HG02571 (cell line): ENCODE data around the gene CNTNAP2.

Experiments used
- ATAC-seq: cut with Tn5 transposase; IDR thresholded peaks from one replicate; pipeline ENCODE4 v1.9.1; 2021; ENCODE audit warnings: mild to moderate bottlenecking, moderate library complexity; ENCODE audit not compliant: unreplicated experiment

CNTNAP2 gene

DNA sequence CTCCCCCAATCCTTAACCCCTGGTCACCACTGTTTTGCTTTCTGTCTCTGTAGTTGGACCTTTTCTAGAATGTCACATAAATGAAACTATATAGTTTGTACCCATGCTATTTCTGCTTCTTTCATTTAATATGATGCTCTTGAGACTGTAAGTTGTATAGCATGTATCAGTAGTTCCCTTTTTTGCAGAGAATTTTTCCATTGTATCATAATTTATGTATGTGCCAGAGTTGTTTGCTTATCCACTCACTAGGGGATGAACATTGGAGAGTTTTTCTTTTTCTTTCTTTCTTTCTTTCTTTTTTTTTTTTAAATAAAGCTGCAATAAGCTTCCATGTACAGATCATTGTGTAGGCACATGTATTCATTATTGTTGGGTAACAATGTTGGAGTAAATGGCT is 544.8 kb downstream of the CNTNAP2 start:
- no peak for ATAC-seq

DNA sequence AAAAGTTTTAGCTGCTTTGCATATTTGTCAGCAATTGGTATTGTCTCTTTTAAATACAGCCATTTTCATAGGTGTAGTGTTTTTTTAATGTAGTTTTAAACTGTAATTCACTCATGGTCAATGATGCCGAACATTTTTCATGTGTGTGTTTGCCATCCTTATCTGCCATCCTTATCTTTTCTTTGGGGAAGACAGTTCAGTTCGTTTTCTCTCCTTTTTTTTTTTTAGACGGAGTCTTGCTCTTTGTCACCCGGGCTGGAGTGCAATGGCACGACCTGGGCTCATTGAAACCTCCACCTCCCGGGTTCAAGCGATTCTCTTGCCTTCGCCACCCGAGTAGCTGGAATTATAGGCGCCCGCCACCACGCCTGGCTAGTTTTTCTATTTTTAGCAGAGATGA is 545.3 kb downstream of the CNTNAP2 start:
- ATAC-seq: no peak

DNA sequence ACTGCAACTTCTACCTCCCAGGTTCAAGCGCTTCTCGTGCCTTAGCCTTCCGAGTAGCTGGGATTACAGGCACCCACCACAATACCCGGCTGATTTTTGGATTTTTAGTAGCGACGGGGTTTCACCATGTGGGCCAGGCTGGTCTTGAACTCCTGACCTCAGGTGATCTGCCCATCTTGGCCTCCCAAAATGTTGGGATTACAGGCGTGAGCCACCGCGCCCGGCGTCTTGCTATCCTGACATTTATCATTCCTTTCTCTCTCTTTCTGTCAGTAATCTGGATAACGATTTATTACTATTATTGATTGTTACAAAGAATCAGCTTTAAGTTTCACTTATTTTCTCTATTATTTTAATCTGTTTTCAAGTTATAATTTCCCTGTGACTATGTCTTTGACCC is 548.4 kb downstream of the CNTNAP2 start:
- ATAC-seq: no peak

DNA sequence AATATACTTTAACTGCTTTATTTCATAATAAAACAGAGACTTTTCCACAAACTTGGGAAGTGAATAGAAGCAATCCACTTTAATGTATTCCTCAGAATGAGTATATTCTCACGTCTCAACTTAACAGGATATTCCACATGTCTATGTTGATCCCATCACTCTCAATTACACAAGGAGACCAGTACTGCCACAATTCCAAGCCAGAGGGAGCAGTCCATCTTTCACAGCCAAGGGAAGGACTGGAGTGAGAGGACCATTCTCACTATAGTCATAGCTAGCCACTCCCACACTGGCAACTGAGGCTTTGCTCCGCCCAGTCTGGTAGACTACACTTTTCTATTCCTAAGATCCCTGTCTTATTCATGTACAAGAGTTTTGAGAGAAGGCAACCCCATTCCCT is 553.9 kb downstream of the CNTNAP2 start:
- no peak for ATAC-seq

DNA sequence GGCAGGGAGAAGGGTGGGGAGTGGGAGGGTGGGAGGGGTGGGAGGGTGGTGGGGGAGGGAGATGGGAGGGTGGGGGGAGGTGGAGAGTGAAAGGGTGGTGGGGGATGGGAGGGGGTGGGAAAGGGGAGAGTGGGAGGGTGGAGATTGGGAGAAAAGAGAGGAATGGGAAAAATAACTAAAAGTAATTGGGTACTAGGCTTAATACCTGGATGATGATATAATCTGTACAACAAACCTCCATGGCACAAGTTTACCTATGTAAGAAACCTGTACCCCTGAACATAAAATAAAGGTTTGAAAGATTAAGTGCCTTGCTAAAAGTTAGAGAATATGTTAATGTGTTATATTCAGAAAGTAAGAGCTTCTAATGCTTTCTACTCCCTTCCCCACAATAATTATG is 564.9 kb downstream of the CNTNAP2 start:
- no peak for ATAC-seq

DNA sequence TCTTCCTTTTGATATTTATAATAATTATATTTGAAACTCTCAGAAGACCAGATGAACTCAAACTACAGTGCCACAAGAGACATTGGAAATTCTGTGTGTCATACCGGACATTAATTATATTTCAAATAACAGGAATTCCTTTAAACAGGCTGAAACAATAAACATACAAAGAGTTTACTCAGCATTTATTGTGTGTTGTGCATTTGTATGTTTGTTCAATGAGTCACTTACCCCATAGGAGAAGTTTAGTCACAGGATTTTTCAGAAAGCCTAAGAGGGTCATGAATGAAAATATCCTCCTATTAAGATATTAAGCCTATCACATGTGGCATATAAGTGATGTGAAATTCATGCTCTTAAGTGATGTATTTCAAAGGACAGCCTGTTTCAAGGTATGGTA is 566.8 kb downstream of the CNTNAP2 start:
- ATAC-seq: no peak

DNA sequence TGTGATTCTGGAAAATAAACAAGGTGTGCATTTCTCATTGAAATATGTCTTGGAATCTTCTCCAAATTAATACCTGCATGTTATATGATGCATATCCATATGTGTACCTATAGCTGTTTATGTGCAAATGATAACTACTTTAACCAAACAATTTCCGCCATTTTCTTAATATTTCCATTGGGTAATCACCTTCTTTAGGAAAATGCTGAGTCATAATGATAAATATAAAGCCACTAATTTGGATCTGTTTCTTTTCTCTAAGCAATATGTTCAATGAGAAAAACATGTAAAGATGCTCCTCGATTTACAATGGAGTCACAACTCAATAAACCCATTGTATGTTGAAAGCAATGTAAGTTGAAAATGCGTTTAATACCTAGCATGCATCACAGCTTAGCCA is 574.4 kb downstream of the CNTNAP2 start:
- no peak for ATAC-seq

DNA sequence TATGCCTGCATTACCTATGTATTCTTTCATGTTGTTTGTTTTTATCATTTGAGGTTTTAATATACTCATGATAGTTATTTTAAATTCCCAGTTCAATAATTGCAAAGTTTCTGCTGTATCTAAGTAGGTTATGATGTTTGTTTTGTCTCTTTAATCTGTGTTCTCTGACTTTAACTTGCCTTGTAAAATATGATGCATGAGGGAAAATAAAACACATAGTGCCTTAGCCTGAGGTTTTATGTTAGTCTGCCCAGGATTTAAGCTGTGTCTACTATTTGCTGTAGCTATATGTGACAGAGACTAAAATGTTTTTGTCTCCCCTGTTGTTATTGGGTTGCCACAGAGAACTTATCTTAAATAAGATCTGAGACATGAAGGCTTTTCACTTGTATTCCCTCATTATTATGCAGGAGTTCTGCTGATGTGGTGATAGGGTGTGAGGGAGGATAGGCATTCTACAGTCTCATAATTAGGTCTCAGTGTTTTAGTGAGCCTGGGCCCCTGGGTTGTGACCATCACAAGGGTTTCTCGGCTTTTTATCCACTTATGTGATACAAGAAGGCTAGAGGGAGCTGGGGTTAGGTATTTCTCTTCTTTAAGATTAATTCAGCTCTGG is 582.5 kb downstream of the CNTNAP2 start:
- ATAC-seq: no peak

DNA sequence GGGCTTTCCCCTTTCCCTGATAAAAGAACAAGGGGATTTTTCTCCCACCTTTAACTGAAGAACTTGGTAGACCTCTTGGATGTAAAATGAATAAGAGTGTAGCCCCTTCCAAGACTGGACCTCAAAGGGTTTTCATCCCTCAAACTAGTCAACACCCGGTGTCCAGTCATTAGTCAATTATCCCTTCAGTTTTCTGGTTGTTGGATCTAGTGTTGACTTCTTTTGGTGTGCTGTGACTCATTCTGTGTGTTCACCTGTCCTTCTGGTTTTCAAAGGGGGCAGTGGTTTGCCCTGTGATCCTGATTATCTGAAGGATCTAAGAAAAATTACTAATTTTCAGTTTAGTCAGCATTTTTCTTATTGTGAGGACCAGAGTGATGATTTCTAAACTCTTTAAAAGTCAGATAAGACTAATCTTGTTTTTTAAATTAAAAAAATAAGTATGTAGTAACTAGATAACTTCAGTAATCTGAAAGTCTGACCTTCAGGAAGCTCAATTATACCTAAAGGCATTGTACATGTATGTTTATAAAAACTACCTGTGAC is 583.5 kb downstream of the CNTNAP2 start:
- no peak for ATAC-seq

DNA sequence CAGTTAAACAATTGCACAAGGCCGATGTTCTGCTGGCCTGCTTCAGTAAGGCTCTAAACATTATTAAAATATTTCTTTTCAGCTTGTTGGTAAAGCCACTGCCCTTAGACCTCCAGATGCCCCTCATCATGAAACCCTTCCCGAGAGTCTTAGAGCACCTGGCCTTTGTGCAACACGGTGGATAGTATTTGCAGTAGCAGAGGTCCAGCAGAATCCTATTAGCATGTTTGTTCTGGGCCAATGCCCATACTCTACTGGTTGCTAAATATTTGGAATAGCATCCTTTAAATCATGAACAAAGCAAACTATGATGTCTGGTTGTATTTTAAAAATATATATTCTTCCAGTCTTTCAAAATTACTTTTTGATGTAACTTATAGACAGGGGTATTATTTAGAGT is 584.6 kb downstream of the CNTNAP2 start:
- ATAC-seq: no peak

DNA sequence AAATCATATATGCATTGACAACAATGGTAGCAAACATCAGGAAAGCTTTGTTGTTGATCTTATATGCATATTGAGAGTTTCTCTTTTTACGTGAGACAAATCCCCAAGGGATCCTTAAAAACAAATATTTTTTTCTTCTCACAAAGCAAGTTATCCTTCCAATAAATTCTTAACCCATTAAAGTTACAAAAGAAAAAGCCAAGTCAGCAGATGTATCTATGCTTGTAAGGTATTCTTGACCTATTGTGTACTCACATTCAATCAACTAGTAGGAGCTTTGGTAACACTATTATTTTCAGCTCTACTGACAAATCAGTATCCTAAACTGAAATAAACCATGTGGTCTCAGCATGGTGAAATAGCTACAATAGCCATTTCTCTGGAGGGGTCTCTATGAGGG is 586.3 kb downstream of the CNTNAP2 start:
- no peak for ATAC-seq

DNA sequence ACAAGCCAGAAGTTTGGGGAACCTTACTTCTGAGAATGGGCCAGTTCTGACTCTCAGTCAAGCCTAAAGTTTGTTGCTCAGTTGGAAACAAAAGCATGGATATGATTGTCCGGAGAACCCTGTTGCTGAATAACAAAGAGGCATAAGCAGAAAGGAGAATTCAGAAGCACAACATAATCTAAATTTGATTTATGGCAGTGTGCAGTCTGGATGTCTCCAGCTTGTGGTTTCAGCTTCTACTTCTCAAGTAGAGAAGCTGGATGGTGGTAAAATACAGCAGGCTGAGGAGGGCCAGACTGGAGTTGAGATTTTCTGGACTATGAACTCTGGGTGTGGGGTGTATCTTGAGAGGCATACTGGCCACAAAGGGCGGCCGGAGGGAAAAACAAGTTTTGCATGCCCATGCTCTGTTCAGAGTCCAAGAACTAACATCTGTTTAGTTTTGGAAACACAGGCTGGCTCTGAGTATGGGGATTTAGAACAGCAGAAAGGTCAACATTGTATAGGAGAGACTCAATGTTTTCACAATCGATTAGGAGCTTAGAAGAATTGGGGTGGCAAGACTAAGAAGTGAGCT is 592.9 kb downstream of the CNTNAP2 start:
- no peak for ATAC-seq

DNA sequence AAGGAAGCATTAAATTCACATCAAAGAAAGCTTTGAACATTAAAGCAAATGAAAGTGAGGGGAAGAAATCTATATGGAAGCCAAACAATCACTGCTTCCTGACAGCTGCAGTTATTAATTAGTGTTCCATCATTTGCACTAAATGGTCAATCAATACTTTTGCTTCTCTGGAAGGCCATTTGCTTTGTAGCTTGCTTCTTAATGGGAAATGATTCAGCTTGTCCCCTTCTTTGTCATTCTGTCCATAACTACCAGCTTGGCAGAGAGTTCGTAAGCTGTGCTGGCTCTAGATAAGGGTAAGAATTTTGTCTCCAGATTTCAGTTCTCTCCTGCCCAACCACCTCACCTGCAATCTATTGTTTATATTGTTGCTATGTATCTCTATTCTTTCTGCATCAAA is 596.6 kb downstream of the CNTNAP2 start:
- no peak for ATAC-seq

DNA sequence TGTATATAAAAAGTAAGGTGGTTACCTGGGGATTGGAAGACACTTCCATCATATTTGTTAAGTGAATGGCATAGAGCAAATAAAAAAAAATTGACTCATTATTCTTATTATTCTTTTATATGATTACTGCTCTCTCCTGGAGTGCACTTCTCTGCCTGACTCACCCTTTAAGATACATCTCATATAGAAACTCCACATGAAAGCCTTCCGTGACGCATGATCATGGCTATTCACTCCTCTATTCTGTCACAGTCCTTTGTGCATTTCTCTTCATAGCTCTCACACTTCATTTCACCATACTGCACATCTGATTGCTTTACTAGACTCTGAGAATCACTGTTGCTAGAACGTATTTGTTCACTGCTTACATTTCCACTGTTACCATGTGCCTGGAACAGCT is 597.3 kb downstream of the CNTNAP2 start:
- no peak for ATAC-seq

DNA sequence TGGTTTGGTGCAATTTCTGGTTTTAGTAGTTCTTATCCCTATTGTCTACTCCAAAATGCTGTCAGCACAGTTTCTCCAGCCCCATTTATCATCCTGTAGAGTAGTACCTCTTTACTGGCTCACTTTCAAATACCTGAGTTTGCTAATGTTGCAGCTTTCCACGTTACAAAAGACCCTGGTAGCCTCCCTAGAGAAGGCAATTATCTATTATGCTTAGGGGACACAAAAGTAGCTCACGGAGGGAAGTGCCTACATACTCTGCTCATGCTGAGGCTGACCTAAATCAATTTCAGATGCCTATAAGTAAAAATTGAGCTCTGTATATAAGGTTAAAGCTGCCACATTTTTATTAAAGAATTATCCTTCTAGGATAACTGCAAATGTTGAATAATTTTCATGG is 603.6 kb downstream of the CNTNAP2 start:
- ATAC-seq: no peak

DNA sequence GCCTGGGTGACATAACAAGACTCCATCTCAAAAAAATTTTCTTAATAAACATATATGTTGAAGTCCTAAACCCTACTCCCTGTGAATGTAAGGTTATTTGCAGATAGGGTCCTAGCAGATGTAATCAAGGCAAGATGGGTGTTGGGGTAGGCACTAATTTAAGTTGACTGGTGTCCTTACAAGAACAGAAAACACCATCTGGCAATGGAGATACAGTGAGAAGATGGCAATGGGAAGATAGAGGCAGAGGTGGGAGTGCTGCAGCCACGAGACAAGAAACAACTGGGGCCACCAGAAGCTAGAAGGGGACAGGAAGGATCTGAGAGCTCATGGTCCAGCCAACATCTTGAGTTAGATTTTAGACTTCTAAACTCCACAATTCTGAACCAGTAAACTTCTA is 606.4 kb downstream of the CNTNAP2 start:
- no peak for ATAC-seq

DNA sequence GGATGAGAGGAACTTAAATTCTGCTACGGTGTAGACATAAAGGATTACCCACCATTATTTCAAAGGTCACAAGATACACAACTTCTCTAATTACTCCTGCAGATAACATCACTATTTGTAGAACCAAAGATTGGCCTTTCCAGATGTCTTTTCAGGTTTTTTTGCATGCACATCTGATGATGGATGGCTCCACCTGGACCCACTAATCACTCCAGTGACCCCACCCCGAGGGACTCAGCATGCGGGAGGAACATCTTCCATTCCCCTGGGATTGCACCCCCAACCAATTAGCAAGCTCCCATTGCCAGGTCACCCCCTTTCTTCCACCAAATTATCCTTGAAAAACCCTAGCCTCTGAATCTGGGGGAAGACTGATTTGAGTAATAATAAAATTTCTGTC is 608.9 kb downstream of the CNTNAP2 start:
- no peak for ATAC-seq

DNA sequence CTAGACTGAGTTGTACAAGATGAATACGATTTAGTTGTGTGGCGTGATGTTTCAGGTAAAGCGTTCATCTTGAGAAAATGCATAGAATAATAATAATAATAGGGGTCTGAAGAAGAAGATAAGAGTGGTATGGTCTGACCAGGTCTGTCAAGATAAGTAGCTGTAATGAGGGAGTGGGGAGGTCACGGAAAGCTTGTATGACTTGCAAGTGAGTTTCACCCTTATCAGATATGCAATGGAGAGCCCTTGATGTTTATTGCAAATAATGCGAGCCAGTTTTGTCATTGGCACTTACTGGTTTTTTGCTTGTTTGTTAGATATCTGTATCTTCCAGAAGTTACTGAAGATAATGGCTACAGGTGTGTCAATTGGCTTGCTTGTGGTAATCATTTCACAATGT is 611.5 kb downstream of the CNTNAP2 start:
- ATAC-seq: no peak

DNA sequence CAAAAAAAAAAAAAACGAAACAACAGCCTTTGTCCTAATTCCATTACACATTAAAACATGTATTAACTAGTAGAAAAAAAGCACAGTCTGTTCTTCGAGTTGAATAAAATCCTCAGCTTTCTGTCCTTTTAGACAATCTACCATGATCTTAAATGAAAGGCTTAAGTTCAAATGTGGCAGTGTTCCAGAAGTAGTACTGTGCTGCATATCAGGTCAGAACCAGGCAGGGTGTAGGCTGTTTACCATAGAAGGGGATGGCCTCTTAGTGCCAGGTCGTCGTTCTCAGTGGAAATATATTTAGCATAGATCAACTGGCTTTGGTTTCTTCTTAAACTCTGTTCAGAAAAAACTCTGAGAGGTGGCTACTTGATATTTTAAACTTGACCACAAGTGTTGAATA is 612.0 kb downstream of the CNTNAP2 start:
- ATAC-seq: no peak

DNA sequence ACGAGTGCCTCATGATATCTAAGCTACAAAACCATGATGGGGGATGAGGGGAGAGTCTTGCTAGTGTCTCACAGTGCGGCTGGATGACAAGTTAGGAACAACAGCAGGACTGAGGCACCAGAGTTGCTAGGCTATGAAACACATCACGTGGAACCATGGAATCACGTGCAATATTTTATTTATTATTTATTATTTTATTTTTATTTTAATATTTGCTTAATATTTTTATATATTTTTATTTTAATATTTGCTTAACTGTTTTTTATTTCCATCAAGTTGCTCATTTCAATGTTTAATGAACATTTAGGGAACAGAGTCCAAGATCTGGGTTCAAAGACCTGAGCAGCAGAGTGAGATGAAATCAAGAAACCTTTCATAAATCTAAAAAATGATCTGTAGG is 614.6 kb downstream of the CNTNAP2 start:
- no peak for ATAC-seq

DNA sequence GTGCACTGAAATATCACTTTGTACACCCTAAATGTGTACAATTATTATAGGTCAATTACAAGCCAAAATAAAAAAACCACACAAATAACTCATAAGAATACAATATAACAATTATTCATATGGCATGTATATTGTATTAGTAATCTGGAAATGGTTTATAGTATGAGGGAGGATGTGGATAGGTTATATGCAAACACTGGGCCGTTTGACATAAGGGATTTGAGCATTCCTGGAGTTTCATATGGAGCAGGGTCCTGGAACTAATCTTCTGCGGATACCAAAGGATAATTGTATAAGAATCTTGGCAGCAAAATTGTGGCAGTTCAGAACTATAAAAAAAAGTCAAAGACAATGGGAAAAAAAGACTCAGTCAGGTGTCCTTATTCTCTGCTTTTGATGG is 619.4 kb downstream of the CNTNAP2 start:
- ATAC-seq: no peak

DNA sequence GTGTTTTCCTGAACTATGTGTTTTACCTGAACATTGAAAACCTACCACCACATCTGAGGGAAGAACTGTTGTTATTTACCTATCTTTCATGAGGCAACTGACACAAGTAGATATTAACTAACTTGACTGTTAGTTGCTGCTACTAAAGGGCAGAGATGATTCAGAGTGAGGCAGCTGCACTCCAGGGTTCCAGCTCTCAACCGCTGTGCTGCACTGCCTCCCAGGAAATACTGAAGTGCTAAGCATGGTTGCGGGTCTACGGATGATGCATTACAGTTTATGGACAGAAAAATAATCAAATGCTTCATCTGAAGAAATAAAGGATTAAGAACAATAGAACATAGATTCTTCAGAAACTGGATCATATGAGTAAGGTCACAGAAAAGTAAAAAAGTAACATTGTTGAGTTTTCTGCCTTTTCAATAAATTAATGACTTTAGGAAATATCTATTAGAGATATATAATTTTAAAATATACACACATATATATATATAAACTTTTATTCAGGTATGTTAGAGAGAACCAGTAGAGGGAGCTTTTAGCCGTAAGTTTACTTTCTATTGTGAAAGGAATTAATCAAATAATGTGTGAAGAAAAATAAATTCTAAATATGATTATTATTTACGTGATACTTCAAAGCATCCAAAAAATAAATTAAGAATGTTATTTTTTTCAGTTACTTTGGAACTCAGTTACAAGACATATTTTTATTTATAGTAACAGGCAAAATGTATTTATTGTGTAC is 620.0 kb downstream of the CNTNAP2 start:
- no peak for ATAC-seq
